Osteocyte (in vitro differentiated cells): ENCODE measurements around the gene MED9. TPM values are rescaled to one million over a fixed set of nuclear protein-coding genes. Genes with fewer than 3 reads are reported as not detected.
"Not testable (repeated sequence)": the region's sequence is repeated elsewhere in the genome, so short reads cannot be mapped to it uniquely, and the experiment has no call there.

Source experiments
- DNase-seq: peaks from one replicate; pipeline ENCODE4 v3.0.0; 2021; ENCODE audit warnings: mixed read lengths; ENCODE audit not compliant: unreplicated experiment; ENCODE audit errors: extremely low spot score
- H3K27ac Mint-ChIP-seq: one replicate; pipeline ENCODE4 v1.8.0; 2021; ENCODE audit warnings: mild to moderate bottlenecking, mixed read lengths; ENCODE audit not compliant: unreplicated experiment
- H3K27me3 Mint-ChIP-seq: one replicate; pipeline ENCODE4 v1.8.0; 2021; ENCODE audit warnings: mixed read lengths; ENCODE audit not compliant: unreplicated experiment
- H3K36me3 Mint-ChIP-seq: one replicate; pipeline ENCODE4 v1.8.0; 2021; ENCODE audit warnings: mixed read lengths; ENCODE audit not compliant: unreplicated experiment
- H3K4me1 Mint-ChIP-seq: one replicate; pipeline ENCODE4 v1.8.0; 2021; ENCODE audit warnings: mixed read lengths; ENCODE audit not compliant: unreplicated experiment
- H3K4me3 Mint-ChIP-seq: one replicate; pipeline ENCODE4 v1.8.0; 2021; ENCODE audit warnings: mild to moderate bottlenecking, moderate library complexity, mixed read lengths; ENCODE audit not compliant: unreplicated experiment
- H3K9me3 Mint-ChIP-seq: one replicate; pipeline ENCODE4 v1.8.0; 2021; ENCODE audit warnings: mixed read lengths; ENCODE audit not compliant: unreplicated experiment
- long read RNA-seq: library from polyadenylated mRNA; unstranded; transcript quantifications from one replicate; pipeline ENCODE4 v2.0.0, GENCODE V29; 2021
- total RNA-seq: library from RNA; stranded (reverse); gene quantifications from 2 replicates; pipeline ENCODE4 v1.2.1, GENCODE V29; 2021
- TF ChIP-seq, protein P1 (sequence below): fragments of 200-600 bp; sonication (generic); IDR thresholded peaks from 2 replicates; pipeline ENCODE4 v1.5.0; 2021; ENCODE audit warnings: antibody characterized with exemption, mild to moderate bottlenecking, moderate library complexity

MED9 gene
- total RNA-seq = 12.1 and 13.2 TPM in 2 replicates
- long read RNA-seq, transcript MED9-201 (2 exons, 2,228 nt) = major isoform, 31 of 39 reads
- long read RNA-seq, partial matches to known transcripts = 0 of 39 reads
- long read RNA-seq, other reads (novel, unspliced or antisense) = 6 of 39 reads

DNA sequence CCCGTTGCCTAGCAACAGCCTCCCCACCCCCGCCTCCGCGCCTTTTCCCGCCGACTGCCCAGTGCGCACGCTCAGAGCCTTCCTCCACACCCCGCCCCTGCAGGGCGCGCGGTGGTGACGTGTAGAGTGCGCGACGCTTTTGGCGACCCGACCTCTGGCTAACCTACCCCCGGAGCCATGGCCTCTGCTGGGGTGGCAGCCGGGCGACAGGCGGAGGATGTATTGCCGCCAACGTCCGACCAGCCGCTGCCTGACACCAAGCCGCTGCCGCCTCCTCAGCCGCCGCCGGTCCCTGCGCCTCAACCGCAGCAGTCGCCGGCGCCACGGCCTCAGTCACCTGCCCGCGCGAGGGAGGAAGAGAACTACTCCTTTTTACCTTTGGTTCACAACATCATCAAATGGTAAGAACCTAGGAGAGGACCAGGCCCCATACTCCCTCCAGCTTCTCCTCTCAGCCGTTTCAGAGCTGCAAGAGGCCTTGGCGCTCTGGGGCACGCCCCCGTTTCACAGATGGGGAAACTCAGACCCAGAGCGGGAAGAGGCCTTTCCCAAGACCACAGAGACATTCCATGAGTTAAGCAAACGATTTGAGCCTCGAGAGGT, at the start of gene MED9:
Gene MED9, plus strand, starts transcription at position 136 of the 603 bp plus-strand sequence. Its CDS starts 42 bp downstream, at position 178.
- Mint-ChIP-seq H3K27ac (peak within 1 kb of the TSS; percentile 85), H3K9me3 (no peaks in the 10 kb centered on the region), H3K4me1 (peaks cover 22% of the 10 kb centered on the region), H3K27me3 (peaks cover 25% of the 10 kb centered on the region), H3K36me3 (no peaks in the 10 kb centered on the region), H3K4me3 (peak within 1 kb of the TSS; percentile 93)
- peak; percentile 97 for DNase-seq
- TF ChIP-seq, protein P1, sequence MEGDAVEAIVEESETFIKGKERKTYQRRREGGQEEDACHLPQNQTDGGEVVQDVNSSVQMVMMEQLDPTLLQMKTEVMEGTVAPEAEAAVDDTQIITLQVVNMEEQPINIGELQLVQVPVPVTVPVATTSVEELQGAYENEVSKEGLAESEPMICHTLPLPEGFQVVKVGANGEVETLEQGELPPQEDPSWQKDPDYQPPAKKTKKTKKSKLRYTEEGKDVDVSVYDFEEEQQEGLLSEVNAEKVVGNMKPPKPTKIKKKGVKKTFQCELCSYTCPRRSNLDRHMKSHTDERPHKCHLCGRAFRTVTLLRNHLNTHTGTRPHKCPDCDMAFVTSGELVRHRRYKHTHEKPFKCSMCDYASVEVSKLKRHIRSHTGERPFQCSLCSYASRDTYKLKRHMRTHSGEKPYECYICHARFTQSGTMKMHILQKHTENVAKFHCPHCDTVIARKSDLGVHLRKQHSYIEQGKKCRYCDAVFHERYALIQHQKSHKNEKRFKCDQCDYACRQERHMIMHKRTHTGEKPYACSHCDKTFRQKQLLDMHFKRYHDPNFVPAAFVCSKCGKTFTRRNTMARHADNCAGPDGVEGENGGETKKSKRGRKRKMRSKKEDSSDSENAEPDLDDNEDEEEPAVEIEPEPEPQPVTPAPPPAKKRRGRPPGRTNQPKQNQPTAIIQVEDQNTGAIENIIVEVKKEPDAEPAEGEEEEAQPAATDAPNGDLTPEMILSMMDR = no peak

DNA sequence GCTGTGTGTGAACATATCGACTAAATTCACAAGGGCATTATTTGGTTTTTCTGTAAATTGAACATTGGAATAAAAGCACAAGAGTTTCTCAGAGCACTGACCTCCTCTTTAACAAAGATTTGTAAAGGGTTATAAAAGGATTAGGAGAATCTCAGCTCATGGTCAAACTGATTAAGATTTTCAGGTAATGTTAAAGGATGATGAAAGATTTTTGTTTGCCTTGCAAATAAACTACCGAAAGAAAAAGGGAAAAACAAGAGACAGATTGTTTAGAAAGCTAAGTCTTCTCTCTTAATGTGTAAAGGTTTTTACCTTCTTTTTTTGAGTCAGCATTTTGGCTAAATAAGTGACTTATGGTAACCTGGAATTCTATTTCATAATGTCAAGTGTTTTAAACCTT, 47.6 kb upstream of the MED9 start:
- no peak overlapping the region for H3K27ac Mint-ChIP-seq
- TF ChIP-seq, protein P1 = no peak
- H3K9me3 Mint-ChIP-seq = no peaks in the 10 kb centered on the region
- H3K36me3 Mint-ChIP-seq = no peaks in the 10 kb centered on the region
- no peaks in the 10 kb centered on the region for H3K4me1 Mint-ChIP-seq
- H3K4me3 Mint-ChIP-seq = no peak overlapping the region
- peaks cover 58% of the 10 kb centered on the region for H3K27me3 Mint-ChIP-seq
- no peak for DNase-seq

- H3K27me3 Mint-ChIP-seq = peaks cover 73% of the 10 kb centered on the region
- not testable (repeated sequence) for H3K27ac Mint-ChIP-seq, H3K36me3 Mint-ChIP-seq, H3K4me1 Mint-ChIP-seq, H3K9me3 Mint-ChIP-seq, H3K4me3 Mint-ChIP-seq, DNase-seq
Measured at GRCh38 chr17:17430924-17431323, 45.9 kb upstream of the MED9 start.

- DNase-seq = no peak
- Mint-ChIP-seq H3K9me3 (no peaks in the 10 kb centered on the region), H3K27ac (no peak overlapping the region), H3K4me3 (no peak overlapping the region), H3K4me1 (no peaks in the 10 kb centered on the region), H3K36me3 (no peaks in the 10 kb centered on the region), H3K27me3 (peaks cover 69% of the 10 kb centered on the region)
- TF ChIP-seq, protein P1 = no peak
Measured at GRCh38 chr17:17431605-17432004, 45.2 kb upstream of the MED9 start.

DNA sequence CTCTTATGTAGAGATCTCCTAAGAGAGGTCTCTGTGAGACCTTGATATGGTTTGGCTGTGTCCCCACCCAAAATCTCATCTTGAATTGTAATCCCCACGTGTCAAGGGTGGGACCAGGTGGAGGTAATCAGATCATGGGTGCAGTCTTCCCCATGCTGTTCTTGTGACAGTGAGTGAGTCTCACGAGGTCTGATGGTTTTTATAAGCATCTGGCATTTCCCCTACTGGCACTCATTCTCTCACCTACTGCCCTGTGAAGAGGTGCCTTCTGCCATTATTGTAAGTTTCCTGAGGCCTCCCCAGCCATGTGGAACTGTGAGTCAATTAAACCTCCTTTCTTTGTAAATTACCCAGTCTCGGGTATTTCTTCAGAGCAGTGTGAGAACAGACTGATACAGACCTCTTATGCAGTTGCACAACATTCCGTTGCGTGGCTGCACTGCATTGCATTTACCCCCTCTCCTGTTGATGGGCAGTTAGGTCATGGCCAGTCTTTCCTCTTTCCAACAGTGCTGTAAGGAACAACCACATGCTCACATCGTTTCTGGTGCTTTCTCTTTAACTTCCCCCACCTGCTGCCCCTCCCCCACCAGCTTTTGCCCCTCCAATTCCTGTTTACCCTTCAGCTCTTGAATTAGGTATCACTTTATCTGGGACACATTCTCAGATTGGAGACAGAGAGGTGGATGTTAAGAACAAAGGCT, 43.6 kb upstream of the MED9 start:
- H3K27me3 Mint-ChIP-seq = peaks cover 55% of the 10 kb centered on the region
- no peak overlapping the region for H3K27ac Mint-ChIP-seq
- H3K4me1 Mint-ChIP-seq = no peaks in the 10 kb centered on the region
- no peak for DNase-seq
- H3K4me3 Mint-ChIP-seq = no peak overlapping the region
- TF ChIP-seq, protein P1 = no peak
- no peaks in the 10 kb centered on the region for H3K9me3 Mint-ChIP-seq
- no peaks in the 10 kb centered on the region for H3K36me3 Mint-ChIP-seq
